Dendritic cell treated with granulocyte-macrophage colony-stimulating factor and Interleukin-4, amounts not matched to agents 40 ng/mL and 50 ng/mL, for 4 days (primary cell): ENCODE data around the gene CCDC137.

Source experiments
- H3K27ac Mint-ChIP-seq: one replicate; pipeline ENCODE4 v1.8.0; 2022; ENCODE audit warnings: mild to moderate bottlenecking, mixed read lengths
- H3K27me3 Mint-ChIP-seq: one replicate; pipeline ENCODE4 v1.8.0; 2022; ENCODE audit warnings: mild to moderate bottlenecking, mixed read lengths
- H3K36me3 Mint-ChIP-seq: one replicate; pipeline ENCODE4 v1.8.0; 2022; ENCODE audit warnings: low read depth, mixed read lengths
- H3K4me1 Mint-ChIP-seq: one replicate; pipeline ENCODE4 v1.8.0; 2022; ENCODE audit warnings: low read depth, mixed read lengths
- H3K4me3 Mint-ChIP-seq: one replicate; pipeline ENCODE4 v1.8.0; 2022; ENCODE audit warnings: mild to moderate bottlenecking, moderate library complexity, mixed read lengths
- H3K9me3 Mint-ChIP-seq: one replicate; pipeline ENCODE4 v1.8.0; 2022; ENCODE audit warnings: mixed read lengths
- intact Hi-C: fragments of 100-400 bp; cut with micrococcal nuclease; formaldehyde crosslinking; loops from one replicate; pipeline ENCODE4 v1.15.0; 2022

Gene CCDC137

GRCh38 chr17:81644496-81644895, 22.0 kb upstream of the CCDC137 start:
- no peaks in the 10 kb centered on the region for H3K9me3 Mint-ChIP-seq
- H3K27me3 Mint-ChIP-seq = peaks cover 50% of the 10 kb centered on the region
- H3K4me1 Mint-ChIP-seq = peaks cover 7% of the 10 kb centered on the region
- peak overlapping the region; percentile 16 for H3K27ac Mint-ChIP-seq
- intact Hi-C loops = no loop called here
- H3K36me3 Mint-ChIP-seq = no peaks in the 10 kb centered on the region
- no peak overlapping the region for H3K4me3 Mint-ChIP-seq

DNA sequence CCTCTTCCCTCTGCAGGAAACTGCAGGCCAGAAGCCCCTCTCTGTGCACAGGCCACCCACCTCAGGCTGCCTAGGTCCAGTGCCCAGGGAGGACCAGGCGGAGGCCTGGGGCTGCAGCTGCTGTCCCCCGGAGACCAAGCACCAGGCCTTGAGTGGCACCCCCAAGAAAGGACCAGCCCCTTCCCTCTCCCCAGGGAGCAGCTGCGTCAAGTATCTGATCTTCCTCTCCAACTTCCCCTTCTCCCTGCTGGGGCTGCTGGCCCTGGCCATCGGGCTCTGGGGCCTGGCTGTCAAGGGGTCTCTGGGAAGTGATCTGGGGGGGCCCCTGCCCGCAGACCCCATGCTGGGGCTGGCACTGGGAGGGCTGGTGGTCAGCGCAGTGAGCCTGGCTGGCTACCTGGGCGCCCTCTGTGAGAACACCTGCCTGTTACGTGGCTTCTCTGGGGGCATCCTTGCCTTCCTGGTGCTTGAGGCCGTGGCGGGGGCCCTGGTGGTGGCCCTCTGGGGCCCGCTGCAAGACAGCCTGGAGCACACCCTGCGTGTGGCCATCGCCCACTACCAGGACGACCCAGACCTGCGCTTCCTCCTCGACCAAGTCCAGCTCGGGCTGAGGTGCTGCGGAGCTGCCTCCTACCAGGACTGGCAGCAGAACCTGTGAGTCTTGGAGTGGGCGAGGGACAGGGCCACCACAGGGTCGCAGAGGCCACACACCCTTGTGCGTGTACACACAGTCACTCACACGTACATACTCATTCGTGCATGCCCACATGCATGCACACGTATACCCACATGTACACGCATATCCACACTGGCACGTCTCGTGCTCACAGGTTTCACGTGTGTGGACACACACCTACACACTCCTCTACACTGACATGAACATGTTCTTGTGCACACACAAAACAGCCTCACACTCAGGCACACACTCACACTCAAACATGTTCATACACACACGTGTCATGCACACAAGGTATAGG, 21.3 kb upstream of the CCDC137 start:
- intact Hi-C loops = no loop called here
- Mint-ChIP-seq H3K4me1 (peaks cover 7% of the 10 kb centered on the region), H3K4me3 (no peak overlapping the region), H3K27ac (peak overlapping the region; percentile 16), H3K27me3 (peaks cover 54% of the 10 kb centered on the region), H3K36me3 (no peaks in the 10 kb centered on the region), H3K9me3 (no peaks in the 10 kb centered on the region)

GRCh38 chr17:81646869-81647600, 19.5 kb upstream of the CCDC137 start:
- intact Hi-C loops = no loop called here
- H3K27me3 Mint-ChIP-seq = peaks cover 50% of the 10 kb centered on the region
- no peak overlapping the region for H3K27ac Mint-ChIP-seq
- H3K4me3 Mint-ChIP-seq = no peak overlapping the region
- no peaks in the 10 kb centered on the region for H3K36me3 Mint-ChIP-seq
- H3K9me3 Mint-ChIP-seq = no peaks in the 10 kb centered on the region
- H3K4me1 Mint-ChIP-seq = peaks cover 7% of the 10 kb centered on the region

DNA sequence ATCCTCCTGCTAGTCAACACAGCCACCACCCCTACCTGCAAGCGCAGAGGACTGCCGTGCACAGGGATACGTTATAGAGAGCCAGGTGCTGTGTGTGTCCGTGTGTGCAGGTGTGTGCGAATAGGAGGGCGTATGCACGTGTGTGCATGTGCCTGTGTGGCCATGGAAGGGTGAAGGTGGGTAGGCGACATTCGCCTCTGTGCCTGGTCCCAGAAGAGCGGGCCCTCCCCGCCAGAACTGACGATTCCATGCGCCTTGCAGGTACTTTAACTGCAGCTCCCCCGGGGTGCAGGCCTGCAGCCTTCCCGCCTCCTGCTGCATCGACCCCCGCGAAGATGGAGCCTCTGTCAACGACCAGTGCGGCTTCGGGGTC, 18.9 kb upstream of the CCDC137 start:
- Mint-ChIP-seq H3K4me1 (peaks cover 7% of the 10 kb centered on the region), H3K4me3 (no peak overlapping the region), H3K9me3 (no peaks in the 10 kb centered on the region), H3K27ac (no peak overlapping the region), H3K36me3 (no peaks in the 10 kb centered on the region), H3K27me3 (peaks cover 50% of the 10 kb centered on the region)
- intact Hi-C loops = no loop called here

DNA sequence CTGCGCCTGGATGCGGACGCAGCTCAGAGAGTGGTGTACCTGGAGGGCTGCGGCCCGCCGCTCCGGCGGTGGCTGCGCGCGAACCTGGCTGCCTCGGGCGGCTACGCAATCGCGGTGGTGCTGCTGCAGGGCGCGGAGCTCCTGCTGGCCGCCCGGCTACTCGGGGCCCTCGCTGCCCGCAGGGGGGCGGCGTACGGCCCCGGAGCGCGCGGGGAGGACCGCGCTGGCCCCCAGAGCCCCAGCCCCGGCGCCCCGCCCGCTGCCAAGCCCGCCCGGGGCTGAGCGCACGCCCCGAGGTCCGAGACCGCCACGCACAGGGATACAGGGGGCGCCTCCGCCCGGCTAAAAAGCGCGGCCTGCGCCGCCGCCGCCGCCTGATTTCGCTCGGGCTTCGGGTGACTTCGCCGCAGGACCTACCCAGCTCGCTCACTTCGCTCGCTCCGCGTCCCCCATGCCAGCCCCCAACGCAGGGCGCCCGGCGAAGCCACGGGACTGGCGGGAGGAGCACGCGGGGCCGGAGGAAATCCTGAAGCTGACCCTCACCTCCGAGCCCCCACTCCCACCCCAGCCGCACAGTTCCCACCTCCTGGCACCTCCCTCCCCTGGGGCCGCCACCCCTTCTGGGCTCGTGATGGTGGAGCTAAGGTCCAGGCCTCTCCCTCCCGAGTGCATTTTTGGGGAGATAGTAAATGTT, 18.4 kb upstream of the CCDC137 start:
- Mint-ChIP-seq H3K27ac (no peak overlapping the region), H3K36me3 (no peaks in the 10 kb centered on the region), H3K27me3 (peaks cover 52% of the 10 kb centered on the region), H3K9me3 (no peaks in the 10 kb centered on the region), H3K4me1 (peaks cover 11% of the 10 kb centered on the region), H3K4me3 (no peak overlapping the region)
- intact Hi-C loops = no loop called here

DNA sequence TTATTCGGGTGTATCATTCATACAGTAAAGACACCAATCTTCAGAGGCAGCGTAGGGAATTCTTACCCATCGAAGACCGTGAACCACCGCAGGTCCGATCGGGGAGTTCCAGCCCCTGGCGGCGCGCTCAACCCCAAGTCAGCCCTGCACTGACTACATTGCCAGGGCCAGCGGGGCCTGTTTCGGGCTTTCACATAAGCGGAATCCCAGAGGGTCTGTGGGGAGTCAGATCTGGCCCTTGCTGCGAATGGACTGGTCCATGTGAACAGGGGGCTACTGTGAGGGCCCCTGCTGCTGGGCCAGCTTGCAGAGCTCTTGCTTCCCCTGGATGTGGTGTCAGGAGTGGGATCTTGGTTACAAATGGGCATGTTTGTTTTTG, 17.8 kb upstream of the CCDC137 start:
- intact Hi-C loops = no loop called here
- H3K27me3 Mint-ChIP-seq = peaks cover 57% of the 10 kb centered on the region
- peaks cover 16% of the 10 kb centered on the region for H3K4me1 Mint-ChIP-seq
- H3K9me3 Mint-ChIP-seq = no peaks in the 10 kb centered on the region
- H3K4me3 Mint-ChIP-seq = no peak overlapping the region
- H3K36me3 Mint-ChIP-seq = no peaks in the 10 kb centered on the region
- no peak overlapping the region for H3K27ac Mint-ChIP-seq

GRCh38 chr17:81650951-81651350, 15.6 kb upstream of the CCDC137 start:
- Mint-ChIP-seq H3K36me3 (no peaks in the 10 kb centered on the region), H3K4me1 (peaks cover 27% of the 10 kb centered on the region), H3K4me3 (no peak overlapping the region), H3K9me3 (no peaks in the 10 kb centered on the region), H3K27ac (no peak overlapping the region), H3K27me3 (peaks cover 54% of the 10 kb centered on the region)
- intact Hi-C loops = no loop called here

GRCh38 chr17:81651692-81652091, 14.8 kb upstream of the CCDC137 start:
- H3K4me3 Mint-ChIP-seq = no peak overlapping the region
- peaks cover 35% of the 10 kb centered on the region for H3K4me1 Mint-ChIP-seq
- no peaks in the 10 kb centered on the region for H3K9me3 Mint-ChIP-seq
- peaks cover 46% of the 10 kb centered on the region for H3K27me3 Mint-ChIP-seq
- H3K36me3 Mint-ChIP-seq = no peaks in the 10 kb centered on the region
- intact Hi-C loops = no loop called here
- H3K27ac Mint-ChIP-seq = no peak overlapping the region

DNA sequence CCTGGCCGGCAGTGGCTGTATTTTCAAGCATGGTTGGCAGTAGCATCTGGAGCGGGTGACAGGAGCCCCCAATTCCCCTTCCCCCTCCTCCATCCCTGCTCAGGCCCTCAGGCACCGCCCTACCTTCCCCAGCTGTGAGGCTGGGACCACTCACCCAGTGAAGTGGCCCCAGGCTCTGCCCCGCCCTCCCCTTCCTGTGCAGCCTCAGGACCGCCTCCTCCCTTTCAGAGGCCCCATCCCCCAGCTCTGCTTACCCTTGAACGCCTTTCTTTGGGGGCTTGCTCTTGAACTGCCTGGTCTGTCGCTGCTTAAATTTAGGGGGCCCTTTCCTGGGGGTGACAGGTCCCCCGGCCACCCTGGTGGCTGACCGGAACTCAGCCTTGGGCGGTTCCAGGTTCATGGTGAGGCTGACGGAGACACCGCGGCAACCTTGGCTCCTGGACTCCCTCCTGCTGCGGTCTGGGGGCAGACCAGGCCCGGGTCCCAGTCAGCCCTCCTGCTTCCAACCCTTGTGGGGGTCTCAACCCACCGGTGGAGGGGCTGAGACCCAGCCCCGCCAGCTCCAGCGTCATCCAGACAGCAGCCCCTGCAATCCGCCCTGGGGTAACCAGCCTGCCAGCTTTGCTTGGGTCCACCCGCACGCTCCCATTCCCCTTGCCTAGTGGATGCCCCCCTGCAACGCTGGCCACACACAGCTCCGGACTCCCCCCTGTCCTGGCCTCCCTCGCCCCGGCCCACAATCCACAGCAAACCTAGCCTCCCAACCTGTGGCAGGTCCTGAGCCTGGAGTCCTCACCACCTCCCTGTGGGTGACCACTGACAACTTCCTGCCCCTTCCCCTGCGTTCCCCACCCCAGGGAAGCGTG, 13.4 kb upstream of the CCDC137 start:
- Mint-ChIP-seq H3K27ac (peak overlapping the region; percentile 77), H3K4me3 (peak overlapping the region; percentile 70), H3K27me3 (peaks cover 34% of the 10 kb centered on the region), H3K4me1 (peaks cover 44% of the 10 kb centered on the region), H3K9me3 (no peaks in the 10 kb centered on the region), H3K36me3 (no peaks in the 10 kb centered on the region)
- intact Hi-C loops = no loop called here

DNA sequence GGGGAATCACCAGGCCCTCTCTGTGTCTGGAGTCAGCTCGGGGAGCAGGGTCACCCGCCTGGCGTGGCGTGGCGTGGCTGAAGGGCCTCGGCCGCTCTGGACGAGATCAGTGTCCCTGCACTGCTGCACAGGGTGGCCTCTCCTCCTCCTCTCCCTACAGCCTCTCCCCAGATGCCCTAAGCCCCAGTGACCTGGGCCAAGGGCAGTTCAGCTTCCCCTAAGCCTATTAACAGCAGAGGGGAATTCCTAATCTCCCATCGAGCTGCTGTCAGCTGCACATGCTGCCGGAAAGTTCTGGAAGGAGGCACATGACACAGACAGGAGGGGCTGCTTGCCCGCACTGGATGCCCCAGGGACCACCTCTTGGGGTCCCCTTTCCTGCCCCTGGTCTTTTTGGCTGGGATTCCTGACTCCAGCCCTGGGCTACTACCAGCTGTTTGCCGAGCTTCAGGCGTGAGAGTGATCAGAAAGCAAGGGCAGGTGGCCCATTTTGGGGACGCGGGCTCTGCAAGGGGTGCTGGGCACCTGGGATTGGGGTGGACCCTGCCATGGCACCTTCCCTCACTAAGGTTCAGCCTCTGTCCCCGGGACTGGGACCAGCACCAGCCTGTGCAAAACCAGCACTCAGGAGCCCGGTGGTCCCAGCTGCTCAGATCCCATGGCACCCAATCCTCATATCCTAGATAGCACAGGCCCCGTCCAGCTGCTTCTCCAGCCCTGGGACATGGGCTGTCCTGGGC, 11.0 kb upstream of the CCDC137 start:
- H3K4me3 Mint-ChIP-seq = no peak overlapping the region
- H3K4me1 Mint-ChIP-seq = peaks cover 44% of the 10 kb centered on the region
- intact Hi-C loops = no loop called here
- H3K27ac Mint-ChIP-seq = peak overlapping the region; percentile 69
- peaks cover 16% of the 10 kb centered on the region for H3K27me3 Mint-ChIP-seq
- no peaks in the 10 kb centered on the region for H3K36me3 Mint-ChIP-seq
- no peaks in the 10 kb centered on the region for H3K9me3 Mint-ChIP-seq

GRCh38 chr17:81656118-81656743, 10.3 kb upstream of the CCDC137 start, which contains the start of gene PDE6G:
PDE6G (minus strand) TSS chr17:81656542; CDS start chr17:81653305, 3,237 bp downstream.
- Mint-ChIP-seq H3K27me3 (peaks cover 16% of the 10 kb centered on the region), H3K36me3 (no peaks in the 10 kb centered on the region), H3K27ac (peak within 1 kb of the TSS; percentile 69), H3K9me3 (no peaks in the 10 kb centered on the region), H3K4me3 (no peak within 1 kb of the TSS), H3K4me1 (peaks cover 44% of the 10 kb centered on the region)
- intact Hi-C loops = no loop called here

DNA sequence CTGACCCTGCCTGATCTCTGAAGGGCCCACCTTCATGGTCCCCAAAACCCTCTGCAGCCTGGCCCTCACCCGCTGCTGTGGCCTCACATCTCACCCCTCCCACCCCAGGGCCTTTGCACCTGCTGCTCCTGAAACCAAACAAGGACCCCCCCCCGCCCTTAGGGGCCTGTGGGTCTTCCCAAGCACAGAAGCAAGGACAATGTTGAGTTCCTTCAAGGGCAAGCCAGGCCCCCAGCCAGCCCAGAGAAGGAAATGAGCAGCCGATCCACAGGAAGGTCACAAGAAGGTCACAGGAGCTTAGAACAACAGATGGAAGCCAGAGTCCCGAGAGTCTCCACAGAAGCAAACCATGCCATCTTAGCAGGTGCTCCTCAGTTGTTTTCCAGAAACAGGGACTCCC, 9.7 kb upstream of the CCDC137 start:
- intact Hi-C loops = no loop called here
- Mint-ChIP-seq H3K36me3 (no peaks in the 10 kb centered on the region), H3K9me3 (no peaks in the 10 kb centered on the region), H3K27me3 (peaks cover 16% of the 10 kb centered on the region), H3K4me3 (no peak overlapping the region), H3K4me1 (peaks cover 44% of the 10 kb centered on the region), H3K27ac (peak overlapping the region; percentile 69)
